VCaP (cell line): Measurements from ENCODE around the gene ARRB1.

ENCODE experiments used
- H3K27ac ChIP-seq: fragments of 450-650 bp; 2 replicates; pipeline ENCODE4 v1.5.1; 2017
- TF ChIP-seq, protein P1 (sequence below): fragments of 450-650 bp; conservative IDR thresholded peaks from 2 replicates; pipeline ENCODE4 v1.5.1; 2017; ENCODE audit warnings: mild to moderate bottlenecking, moderate library complexity

Gene ARRB1

DNA sequence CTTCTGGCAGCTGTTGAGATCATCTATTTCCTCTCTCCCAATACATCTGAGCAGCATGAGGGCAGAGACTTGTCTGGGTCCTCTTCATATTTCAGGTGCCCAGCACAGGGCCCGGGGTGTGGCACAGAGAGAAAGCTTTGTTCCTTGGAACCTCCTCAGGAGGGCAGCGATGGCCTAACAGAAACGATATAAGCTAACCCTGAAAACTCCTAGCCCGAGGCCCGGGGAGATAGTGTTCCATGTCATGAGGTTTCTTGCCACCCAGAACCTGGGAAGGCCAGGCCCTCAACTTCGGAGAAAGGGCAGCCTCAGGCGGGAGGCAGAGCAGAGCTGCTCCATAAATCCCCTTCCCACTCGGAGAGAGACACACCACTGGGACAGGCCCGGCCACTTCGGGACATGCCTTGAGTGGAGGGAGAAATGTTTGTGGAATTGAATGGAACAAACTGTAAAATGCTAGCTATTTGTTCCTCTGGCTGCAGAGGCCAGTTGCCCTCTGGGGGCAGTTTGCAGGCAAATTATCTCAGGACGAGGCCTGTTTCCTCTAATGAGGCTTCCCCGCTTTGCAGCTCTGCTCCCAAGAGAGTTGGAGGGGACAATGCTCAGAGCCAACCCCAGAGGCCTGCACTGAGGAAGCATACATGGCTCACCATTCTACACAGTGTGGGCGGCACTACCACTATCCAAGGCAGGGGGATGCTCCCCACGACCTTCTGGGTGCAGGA, 11.6 kb downstream of the ARRB1 start:
- TF ChIP-seq, protein P1, sequence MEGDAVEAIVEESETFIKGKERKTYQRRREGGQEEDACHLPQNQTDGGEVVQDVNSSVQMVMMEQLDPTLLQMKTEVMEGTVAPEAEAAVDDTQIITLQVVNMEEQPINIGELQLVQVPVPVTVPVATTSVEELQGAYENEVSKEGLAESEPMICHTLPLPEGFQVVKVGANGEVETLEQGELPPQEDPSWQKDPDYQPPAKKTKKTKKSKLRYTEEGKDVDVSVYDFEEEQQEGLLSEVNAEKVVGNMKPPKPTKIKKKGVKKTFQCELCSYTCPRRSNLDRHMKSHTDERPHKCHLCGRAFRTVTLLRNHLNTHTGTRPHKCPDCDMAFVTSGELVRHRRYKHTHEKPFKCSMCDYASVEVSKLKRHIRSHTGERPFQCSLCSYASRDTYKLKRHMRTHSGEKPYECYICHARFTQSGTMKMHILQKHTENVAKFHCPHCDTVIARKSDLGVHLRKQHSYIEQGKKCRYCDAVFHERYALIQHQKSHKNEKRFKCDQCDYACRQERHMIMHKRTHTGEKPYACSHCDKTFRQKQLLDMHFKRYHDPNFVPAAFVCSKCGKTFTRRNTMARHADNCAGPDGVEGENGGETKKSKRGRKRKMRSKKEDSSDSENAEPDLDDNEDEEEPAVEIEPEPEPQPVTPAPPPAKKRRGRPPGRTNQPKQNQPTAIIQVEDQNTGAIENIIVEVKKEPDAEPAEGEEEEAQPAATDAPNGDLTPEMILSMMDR: no peak
- H3K27ac ChIP-seq: peak overlapping the region; percentile 86

DNA sequence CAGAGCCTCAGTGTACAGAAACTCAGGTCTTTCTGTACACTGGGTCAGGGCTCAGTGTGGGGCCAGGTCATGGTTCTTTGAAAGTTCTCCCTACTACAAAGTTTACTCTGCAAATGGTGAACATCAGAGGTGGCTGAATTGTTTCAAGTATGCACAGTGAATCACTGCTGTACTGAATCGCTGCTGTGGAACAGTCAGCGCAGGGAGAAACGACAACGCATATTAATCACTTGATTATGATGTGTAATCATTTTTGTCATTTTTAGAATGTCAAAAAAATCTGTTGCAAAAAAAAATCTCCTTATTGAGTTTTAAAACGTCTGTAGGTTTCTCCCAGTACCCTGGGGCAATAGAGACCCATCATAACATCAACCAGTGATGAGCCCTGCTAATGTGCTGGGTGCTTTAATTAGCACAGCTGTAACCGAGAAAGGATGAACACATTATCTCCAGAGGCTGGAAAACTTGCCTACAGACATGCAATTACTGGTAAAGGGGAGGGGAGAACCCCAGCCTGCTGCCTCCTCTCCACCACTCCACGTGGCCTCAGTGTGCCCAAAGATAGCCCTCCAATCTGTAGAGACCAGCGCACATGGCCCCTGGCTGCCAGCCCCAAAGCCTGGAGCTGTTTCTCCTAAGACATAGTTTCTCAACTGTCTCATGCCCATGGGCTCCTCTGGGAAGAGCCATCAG, 12.8 kb downstream of the ARRB1 start:
- peak overlapping the region; percentile 86 for H3K27ac ChIP-seq
- TF ChIP-seq, protein P1: no peak

DNA sequence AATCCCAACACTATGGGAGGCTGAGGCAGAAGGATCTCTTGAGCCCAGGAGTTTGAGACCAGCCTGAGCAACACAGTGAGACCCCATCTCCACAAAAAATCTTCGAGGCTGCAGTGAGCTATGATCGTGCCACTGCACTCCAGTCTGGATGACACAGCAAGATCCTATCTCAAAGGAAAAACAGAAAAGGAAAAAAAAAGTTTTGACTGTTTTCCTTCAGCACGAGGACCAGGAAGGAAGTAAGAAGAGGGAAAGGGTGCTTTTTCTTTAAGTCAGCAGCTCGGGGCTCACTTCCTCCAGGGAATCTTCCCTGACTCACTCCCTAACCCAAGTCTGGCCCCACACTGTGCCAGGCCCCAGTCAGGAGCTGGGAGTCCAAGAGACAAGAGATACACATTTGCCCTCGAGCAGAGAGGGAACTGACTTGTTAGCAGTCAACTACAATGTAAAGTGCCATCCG, 14.2 kb downstream of the ARRB1 start:
- TF ChIP-seq, protein P1: no peak
- no peak overlapping the region for H3K27ac ChIP-seq

DNA sequence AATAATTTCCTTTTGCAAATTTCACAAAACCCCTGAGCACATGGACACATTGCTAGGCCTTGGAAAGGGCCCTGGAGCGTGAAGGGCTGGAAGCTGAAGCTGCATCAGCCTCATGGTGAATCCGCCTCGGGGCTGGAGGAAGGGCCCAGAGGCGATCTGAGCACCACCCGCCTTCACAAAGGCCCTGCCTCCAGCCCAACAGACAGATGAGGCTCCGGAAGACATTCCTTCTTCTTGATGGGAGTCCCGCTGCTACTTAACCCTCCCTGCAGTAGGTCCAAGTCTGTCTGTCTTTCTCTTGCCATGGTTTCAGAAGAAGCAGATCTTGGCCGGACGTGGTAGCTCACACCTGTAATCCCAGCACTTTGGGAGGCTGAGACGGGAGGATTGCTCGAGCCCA, 16.5 kb downstream of the ARRB1 start:
- TF ChIP-seq, protein P1: no peak
- H3K27ac ChIP-seq: peak overlapping the region; percentile 7; the same call in 1 of the 2 replicates

DNA sequence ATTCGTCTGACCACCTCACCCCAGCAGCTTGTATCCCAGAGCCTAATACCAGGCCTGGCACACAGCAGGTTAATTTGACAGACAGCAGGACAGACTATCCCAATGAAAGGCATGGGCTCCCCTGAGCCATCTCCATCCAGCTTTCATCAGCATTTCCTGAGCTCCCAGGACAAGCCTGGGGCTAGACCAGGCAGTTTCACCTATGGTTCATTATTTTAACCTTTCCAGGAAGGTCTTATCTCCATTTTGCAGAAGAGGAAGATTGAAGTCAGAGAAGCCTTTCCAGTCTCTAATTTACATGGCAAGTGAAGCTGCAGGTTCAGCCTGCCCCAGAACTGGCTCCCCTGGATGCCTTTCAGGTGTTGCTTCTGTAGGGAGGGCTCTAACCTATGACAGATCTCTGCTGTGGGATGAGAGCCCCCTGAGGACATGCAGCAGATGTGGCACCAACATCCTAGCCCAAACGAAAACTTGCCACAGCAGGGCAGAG, 17.0 kb downstream of the ARRB1 start:
- TF ChIP-seq, protein P1: no peak
- H3K27ac ChIP-seq: peak overlapping the region; percentile 7; the same call in 1 of the 2 replicates

DNA sequence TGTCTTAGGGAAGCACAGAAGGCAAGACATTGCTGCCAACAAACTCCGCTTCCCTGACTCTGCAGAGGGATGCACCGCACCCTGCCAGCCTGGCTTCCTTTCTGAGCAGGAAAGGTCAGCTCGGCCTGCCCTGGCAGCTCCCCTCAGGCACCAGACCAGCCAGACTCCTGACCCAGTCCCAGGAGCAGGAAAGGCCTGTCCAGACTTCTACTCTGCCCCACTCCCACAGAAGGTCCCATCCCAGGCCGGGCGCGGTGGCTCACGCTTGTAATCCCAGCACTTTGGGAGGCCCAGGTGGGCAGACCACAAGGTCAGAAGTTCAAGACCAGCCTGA, 17.7 kb downstream of the ARRB1 start:
- TF ChIP-seq, protein P1: no peak
- H3K27ac ChIP-seq: peak overlapping the region; percentile 7; the same call in 1 of the 2 replicates

DNA sequence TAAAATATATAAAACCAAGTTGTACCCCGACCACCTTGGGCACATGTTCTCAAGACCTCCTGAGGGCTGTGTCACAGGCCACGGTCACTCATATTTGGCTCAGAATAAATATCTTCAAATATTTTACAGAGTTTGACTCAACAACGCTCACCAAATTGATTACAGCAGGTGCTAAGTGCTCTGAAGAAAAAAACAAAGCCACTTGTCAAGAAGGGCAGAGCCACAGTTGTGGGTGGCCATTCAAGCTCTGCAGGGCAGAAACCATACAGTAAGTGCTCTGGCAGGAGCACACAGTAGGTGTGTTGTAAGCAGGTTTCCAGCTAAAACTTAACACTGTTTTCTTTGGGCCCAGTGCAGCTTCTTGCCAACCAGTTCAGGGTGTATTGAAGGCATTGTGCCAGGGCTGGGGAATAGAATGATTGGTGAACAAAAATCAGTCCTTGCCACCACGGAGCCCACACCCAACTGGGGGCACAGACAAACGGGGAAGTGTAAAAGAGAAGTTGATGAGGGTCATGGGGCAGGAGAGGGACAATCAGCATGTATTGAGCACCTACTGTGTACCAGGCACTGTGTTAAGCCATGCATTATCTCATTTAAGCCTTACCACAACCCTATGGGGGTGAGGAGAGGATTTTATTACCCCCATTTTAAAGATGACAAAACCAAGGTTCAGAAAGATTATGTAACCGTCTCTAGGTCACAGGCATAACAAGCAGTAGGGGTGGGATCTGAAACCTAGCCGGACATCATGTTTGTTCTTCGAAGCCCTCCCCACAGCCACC, 18.2 kb downstream of the ARRB1 start:
- TF ChIP-seq, protein P1: no peak
- H3K27ac ChIP-seq: no peak overlapping the region; the same call in 1 of the 2 replicates

DNA sequence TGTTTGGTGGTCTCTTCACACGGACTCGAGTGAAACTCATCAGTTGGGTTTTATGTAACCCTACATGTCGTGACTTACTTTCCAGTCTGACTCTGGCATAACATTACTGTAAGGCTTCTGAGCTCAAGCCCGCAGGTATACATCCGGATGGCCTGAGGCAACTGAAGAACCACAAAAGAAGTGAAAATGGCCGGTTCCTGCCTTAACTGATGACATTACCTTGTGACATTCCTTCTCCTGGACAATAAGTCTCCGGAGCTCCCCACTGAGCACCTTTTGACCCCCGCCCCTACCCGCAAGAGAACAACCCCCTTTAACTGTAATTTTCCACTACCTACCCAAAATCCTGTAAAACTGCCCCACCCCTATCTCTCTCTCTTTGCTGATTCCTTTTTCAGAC, 19.7 kb downstream of the ARRB1 start:
- H3K27ac ChIP-seq: peak overlapping the region; percentile 88

DNA sequence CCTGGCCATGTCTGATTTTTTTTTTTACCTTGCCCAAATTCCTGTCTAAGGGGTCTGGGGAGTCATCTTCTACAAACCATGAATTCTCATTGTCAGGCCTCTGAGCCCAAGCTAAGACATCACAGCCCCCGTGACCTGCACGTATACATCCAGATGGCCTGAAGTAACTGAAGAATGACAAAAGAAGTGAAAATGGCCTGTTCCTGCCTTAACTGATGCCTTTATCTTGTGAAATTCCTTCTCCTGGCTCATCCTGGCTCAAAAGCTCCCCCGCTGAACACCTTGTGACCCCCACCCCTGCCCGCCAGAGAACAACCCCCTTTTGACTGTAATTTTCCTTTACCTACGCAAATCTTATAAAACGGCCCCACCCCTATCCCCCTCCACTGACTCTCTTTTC, 20.2 kb downstream of the ARRB1 start:
- H3K27ac ChIP-seq: peak overlapping the region; percentile 88

DNA sequence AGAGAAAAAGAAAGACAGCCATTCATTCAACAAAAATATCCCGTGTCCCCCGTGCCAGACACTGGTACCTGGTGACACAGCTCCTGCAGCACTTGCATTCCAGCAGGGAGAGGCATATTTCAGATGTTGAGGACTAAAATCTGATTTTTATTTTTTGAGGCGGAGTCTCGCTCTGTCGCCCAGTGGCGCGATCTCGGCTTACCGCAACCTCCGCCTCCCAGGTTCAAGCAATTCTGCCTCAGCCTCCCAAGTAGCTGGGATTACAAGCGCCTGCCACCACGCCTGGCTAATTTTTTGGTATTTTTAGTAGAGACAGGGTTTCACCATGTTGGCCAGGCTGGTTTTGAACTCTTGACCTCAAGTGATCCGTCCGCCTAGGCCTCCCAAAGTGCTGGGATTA, 20.6 kb downstream of the ARRB1 start:
- H3K27ac ChIP-seq: peak overlapping the region; percentile 88
